DMS114 treated with DMSO at 0.1 percent for 48 hours (cell line): Measurements from ENCODE around the gene FAM210B.
"Not testable (repeated sequence)": the region's sequence is repeated elsewhere in the genome, so short reads cannot be mapped to it uniquely, and the experiment has no call there.

Experiments
- DNase-seq: peaks from one replicate; lab custom pipeline; 2025; ENCODE audit not compliant: unreplicated experiment; lab: John Stamatoyannopoulos, UW

The FAM210B gene

GRCh38 chr20:56391596-56392131 lies 32.9 kb downstream of the FAM210B start:
- DNase-seq, result no peak

DNA sequence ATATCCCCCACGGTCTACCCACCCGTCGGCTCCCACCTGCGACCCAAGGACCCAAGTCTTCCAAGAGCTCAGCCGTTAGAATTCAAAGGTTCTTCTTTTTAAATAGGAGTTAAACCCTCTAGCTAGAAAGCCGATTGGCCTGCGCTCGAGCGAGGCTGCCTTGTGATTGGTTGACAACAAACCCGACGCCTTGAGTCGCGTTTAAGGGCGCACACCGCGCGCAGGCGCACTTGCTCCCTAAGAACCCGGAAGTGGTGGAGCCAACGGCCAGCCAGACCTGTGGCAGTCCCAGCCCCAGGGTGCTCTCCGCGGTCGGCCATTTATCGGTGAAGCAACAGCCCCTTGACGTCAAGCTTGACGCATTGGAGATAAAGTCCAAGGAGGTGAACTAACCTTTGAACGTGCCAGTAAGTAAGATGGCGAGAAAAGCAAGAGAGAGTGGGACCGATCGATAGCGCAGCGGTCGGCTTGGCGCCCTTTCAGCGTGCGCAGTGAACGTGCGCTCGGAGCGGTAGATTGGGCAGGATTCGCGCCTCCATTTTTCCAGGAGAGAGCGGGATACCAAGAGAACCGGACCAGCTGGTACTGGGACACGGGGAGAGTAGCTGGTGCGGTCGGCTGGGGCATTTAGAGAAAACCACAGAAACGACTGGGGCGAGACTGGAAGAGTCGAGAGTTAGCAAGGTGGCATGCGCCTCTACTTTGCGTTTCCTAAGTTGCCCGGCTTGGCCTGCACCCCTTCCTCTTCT lies 33.5 kb downstream of the FAM210B start, which contains the start of the genes AURKA and CSTF1:
Gene AURKA, minus strand, starts transcription at position 84 of the 749 bp plus-strand sequence. CDS start 4,018 bp downstream, outside the sequence.
Gene CSTF1, plus strand, starts transcription at position 514 of the 749 bp plus-strand sequence. CDS start 2,908 bp downstream, outside the sequence.
- peak; percentile 93 for DNase-seq

GRCh38 chr20:56392881-56393482 lies 34.2 kb downstream of the FAM210B start:
- DNase-seq, result no peak

DNA sequence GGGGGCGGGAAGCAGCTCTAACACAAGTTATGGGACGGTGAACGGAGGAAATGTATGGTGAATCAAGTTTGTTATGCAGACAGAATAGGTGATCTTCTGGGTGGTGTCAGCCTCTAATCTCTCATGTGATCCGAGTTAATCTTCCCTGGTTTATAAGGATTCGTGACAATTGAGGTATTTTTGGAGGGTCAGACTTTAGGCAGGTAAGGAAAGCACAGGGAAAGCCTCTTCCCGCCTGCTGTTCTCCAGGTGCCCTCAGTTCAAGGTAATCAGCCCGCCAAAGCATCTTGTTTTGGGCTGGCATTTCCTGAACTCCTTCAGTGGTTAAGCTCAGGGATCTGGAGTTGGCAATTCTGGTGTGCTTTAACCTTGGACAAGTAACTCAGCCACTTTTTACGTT lies 34.9 kb downstream of the FAM210B start:
- DNase-seq, result no peak

DNA sequence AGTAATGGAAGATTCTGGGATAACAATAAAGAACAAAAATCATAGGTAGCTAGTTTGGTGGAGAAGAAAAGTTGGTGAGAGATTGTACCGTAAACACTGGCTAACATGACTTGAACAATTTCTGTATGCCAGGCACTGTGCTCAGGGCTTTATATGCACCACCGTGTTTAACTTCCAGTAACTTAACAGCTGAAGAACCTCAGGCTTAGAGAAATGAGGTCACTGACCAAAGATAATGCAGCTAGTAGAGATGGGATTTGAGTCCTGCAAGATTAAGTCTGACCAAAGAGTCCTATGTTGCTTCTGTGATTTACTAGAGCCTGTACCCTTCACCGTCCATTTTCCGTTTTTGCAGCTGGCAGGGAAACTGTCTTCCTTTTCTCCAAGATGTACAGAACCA lies 36.4 kb downstream of the FAM210B start:
- no peak for DNase-seq

DNA sequence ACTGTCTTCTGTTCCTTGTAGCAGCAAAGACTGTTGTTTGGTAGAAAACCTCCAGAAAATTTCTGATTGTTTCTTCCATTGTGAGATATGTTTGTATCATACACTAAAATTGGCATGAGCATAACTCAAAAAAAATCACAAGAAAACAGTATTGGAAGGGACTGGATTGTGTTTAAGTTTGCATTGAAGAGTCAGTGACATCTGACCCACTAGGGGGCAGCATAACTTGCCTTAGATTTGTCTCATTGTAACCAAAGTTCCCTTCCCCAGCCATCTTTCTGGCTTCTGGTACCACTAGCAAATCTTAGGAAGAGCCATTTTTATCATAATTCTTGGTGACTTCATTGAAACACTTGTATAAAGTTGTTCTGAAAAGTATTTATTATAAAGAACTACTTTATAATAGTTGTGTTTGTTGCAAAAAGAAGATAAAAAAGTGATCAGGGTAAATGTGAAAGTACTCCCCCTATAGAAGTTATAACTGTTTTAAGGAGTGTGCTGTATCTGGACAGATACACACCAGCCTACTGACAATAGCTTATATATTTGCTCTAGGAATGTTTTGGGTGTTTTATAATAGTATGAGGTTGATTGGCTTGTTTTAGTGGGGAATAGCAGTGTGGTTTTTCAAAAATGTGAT lies 41.3 kb downstream of the FAM210B start:
- DNase-seq, result peak; percentile 32

DNA sequence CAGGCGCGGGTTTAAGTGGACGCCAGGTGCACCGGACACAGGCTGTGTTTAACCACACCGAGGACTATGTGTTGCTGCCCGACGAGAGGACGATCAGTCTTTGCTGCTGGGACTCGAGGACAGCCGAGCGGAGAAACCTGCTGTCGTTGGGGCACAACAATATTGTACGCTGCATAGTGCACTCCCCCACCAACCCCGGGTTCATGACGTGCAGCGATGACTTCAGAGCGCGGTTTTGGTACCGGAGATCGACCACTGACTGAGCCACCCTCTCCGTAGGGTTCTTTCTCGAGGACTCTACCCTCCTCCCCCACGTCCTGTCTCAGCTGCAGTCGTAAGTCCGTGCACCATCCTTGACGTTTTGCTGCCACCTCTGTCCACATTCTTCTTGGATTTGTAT lies 44.7 kb downstream of the FAM210B start:
- no peak for DNase-seq

DNA sequence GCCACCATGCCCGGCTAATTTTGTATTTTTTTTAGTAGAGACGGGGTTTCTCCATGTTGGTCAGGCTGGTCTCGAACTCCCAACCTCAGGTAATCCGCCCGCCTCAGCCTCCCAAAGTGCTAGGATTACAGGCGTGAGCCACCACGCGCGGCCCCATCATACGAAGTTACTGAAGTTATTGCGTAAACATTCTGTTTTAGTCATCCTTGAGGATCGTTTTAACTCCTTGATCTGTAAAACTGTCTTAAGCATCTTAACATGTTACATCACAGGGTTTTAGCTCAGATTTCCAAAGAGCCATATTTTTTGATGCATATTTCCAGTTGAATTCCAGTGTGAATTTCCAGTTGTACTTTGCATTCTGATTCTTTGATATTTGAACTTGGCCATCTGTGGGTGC lies 46.6 kb downstream of the FAM210B start:
- not testable (repeated sequence) for DNase-seq

- no peak for DNase-seq
Measured at GRCh38 chr20:56406910-56407309, 48.1 kb downstream of the FAM210B start.

GRCh38 chr20:56409521-56409920 lies 50.7 kb downstream of the FAM210B start:
- no peak for DNase-seq

DNA sequence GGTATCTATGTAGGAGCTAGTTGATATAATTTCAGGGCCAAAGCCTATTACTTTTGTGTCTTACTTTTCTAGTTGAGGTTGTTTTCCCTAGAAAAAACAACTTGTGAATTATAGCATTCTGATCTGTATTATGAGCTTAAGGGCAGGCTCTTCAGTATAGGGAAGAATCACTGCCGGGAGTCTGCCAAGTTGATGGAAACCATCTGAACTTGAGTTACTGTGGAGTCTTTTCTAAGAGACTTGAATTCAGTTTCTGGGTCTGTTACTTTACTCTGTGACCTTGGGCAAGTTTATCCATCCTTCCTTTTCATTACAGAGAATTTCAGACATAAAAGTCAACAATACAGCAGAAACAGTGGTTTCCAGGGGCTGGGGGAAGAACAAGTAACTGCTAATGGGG lies 51.2 kb downstream of the FAM210B start:
- DNase-seq, result no peak

DNA sequence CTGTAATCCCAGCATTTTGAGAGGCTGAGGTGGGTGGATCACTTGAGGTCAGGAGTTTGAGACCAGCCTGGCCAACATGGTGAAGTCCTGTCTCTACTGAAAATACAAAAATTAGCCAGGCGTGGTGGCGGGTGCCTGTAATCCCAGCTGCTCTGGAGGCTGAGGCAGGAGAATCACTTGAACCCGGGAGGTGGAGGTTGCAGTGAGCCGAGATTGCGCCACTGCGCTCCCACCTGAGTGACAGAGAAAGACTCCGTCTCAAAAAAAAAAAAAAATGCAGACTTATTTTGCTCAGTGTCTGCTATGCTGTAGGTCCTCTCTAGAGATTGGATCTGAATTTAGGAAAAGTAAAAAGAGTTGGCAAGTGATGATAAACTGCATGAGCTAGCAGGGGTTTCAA lies 52.5 kb downstream of the FAM210B start:
- not testable (repeated sequence) for DNase-seq

GRCh38 chr20:56411759-56412472 lies 53.1 kb downstream of the FAM210B start, which contains the start of gene CASS4:
Gene CASS4 (plus strand): TSS chr20:56412260. CDS start chr20:56412459, 199 bp downstream.
- DNase-seq, result no peak

DNA sequence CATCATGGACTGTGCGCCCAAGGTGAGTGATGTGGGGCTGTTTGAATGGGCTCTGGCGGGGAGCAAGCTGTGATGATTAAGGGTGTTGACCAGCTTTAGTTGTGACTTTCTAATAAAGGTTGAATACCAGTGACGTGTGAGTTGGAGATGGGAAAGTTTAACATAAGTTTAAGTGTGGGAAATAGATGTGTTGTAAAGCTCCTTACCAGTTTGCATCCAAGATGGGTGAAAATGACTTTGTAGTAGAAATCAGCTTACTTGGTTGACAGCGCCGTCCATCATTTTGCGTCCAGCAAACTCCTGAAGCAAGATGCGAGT lies 53.7 kb downstream of the FAM210B start:
- DNase-seq, result no peak

DNA sequence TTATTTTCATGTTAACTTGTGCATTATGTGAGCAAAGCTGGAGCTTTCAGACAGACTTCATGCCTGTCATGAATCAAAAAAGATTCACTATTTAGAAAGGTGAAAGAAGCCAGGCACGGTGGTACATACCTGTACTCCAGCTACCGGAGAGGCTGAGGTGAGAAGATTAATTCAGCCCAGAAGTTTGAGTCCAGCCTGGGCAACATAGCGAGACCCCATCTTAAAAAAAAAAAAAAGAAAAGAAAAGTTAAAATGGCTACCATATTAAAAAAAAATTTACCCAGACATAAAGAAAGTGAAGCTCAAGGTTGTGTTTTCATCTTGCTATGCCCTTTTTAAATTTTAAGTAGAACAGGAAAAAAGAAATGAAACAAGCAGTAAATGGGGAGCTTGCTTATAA lies 54.2 kb downstream of the FAM210B start:
- DNase-seq, result no peak

- no peak for DNase-seq
Measured at GRCh38 chr20:56414842-56415765, 56.3 kb downstream of the FAM210B start.

- DNase-seq, result no peak
Measured at GRCh38 chr20:56417402-56417801, 58.6 kb downstream of the FAM210B start.

DNA sequence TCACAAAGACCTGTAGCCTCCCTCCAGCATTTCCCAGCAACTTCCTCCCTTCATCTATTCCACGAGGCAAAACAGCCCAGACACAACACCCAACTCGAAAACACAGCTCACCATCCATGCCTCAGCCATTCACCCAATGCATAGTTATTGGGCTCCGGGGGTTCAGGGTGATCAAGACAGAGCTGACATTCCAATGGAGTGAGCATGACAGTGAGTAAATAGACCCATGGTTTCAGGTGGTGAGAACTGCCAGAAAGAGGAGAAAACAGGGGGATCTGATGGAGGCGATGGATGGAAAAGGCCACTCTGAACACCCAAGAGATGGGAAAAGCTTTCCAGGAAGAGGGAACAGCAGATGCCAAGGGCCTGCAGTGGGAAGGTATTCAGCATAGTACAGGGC lies 59.1 kb downstream of the FAM210B start:
- DNase-seq, result no peak
